GM18508 (cell line): Measurements from ENCODE around the gene SART3.
"Not testable (repeated sequence)": the region's sequence is repeated elsewhere in the genome, so short reads cannot be mapped to it uniquely, and the experiment has no call there.

Experiments used
- ATAC-seq: cut with Tn5 transposase; IDR thresholded peaks from one replicate; pipeline ENCODE4 v1.9.1; 2021; ENCODE audit warnings: moderate number of reproducible peaks; ENCODE audit not compliant: insufficient read depth, unreplicated experiment

SART3 gene

DNA sequence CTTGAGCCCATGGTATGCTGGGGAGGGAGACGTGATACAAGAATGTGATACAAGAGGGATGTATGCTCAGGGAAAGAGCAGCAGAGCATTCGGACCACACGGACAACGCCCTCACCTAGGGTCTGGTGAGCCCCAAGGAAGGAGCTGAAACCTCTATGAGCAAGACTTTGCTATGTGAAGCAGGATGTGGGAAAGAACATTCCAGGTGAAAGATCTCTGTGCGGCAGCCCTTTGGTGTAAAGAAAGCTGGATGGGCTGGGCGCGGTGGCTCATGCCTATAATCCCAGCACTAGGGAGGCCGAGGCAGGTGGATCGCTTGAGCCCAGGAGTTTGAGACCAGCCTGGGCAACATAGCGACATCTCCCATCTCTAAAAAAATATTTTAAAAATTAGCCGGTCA lies 62.8 kb downstream of the SART3 start:
- ATAC-seq = no peak

GRCh38 chr12:108495823-108496579 lies 65.0 kb downstream of the SART3 start:
- ATAC-seq = no peak

DNA sequence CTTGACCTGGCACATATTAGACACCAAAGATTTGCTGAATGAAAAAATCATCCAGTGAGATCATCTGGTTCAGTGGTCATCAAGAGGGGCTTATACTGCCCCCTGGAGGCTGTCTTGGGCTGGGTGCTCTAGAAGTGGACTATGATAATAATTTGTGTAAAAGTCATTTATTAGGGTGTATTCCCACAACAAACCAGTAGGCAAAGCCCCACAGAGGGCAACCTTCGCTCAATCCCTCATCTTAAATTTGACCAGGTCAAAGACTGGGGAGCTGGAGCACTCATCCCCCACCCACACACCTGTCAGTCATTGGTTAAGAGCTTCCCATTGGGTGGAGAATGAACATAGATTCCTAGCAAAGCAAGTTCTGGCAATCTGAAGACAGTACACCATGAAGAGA lies 65.9 kb downstream of the SART3 start:
- no peak for ATAC-seq

DNA sequence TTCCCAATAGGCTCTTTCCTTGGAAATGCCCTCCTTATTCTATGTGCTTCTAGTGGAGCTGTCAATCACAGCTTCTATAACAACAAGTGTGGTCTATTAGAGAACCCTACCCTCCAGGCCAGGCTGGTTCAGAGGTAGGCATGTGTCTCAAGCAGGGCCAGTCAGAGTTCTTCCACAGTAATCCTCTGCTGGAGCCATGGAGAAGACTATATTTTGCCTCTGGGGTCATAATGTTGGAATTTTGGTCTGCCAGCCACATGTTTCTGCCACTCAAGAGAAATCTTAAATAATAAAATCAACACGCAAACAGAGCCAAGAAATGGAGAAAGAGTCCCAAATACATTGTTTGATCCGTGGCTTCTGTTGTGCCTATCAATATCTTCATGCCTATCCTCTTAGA lies 69.7 kb downstream of the SART3 start:
- no peak for ATAC-seq

DNA sequence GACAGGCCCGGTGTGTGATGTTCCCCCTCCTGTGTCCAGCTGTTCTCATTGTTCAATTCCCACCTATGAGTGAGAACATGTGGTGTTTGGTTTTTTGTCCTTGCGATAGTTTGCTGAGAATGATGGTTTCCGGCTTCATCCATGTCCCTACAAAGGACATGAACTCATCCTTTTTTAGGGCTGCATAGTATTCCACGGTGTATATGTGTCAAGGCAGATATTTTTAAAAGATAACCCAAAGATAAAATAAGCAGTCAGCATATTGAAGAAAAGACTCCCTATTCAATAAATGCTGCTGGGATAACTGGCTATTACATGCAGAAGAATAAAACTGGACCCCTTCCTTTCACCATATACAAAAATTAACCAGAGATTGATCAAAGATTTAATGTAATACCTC lies 73.9 kb downstream of the SART3 start:
- not testable (repeated sequence) for ATAC-seq

- ATAC-seq = not testable (repeated sequence)
Observed at GRCh38 chr12:108485371-108485770, 75.6 kb downstream of the SART3 start.

GRCh38 chr12:108484845-108485244 lies 76.1 kb downstream of the SART3 start:
- ATAC-seq = no peak

GRCh38 chr12:108484431-108484830 lies 76.5 kb downstream of the SART3 start:
- no peak for ATAC-seq

DNA sequence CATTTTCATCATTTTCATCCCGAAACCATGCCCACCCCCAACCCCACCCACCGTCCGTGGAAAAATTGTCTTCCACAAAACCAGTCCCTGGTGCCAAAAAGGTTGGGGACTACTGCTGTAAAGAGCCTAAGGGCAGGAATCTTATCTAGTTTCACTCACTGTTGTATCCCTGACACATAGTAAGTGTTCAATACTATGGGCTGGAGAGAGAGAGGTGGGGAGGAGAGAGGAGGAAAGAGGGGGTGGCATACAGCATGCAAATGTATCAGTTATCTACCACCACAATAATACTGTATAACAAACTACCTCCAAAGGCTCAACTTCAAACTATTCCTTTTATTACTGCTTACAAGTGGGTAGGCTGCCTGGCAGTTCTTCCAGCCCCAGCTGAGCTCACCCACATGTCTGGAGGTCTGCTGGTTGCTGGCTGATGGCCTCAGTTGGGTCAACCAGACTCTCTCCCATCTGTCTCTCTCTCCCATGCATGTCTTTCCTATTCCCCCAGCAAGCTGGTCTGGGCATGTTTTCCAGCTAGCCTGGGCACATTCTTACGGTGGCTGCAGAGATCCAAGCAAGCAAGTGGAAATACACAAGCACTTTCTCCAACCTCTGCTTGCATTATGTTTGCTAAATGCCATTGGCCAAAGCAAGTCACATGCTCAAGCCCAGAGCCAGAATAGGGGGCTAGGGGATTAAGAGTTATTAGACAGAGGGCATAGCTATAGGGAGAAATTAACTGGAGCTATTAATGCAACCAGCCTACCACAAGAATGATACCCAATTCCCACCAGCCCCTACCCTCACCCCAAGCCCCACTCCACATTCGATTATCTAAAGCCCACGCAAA lies 77.5 kb downstream of the SART3 start:
- no peak for ATAC-seq

DNA sequence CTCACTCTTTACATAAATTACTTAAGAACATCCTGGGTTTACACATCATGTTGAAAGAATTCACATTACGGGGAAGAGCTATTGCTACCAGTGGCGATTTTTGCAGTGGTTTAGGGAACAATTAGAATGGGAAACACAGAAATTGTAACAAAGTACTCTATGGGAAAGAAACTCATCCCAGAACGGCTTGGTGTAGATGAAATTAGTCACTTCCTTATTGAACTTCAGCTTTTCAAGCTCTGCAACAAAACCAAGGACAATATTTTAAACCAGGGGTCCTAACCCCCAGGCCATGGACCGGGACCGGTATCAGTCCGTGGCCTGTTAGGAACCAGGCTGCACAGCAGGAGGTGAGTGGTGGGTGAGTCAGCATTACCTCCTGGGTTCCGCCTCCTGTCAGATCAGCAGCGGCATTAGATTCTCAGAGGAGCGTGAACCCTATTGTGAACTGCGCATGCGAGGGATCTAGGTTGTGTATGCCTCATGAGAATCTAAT lies 78.2 kb downstream of the SART3 start:
- no peak for ATAC-seq

DNA sequence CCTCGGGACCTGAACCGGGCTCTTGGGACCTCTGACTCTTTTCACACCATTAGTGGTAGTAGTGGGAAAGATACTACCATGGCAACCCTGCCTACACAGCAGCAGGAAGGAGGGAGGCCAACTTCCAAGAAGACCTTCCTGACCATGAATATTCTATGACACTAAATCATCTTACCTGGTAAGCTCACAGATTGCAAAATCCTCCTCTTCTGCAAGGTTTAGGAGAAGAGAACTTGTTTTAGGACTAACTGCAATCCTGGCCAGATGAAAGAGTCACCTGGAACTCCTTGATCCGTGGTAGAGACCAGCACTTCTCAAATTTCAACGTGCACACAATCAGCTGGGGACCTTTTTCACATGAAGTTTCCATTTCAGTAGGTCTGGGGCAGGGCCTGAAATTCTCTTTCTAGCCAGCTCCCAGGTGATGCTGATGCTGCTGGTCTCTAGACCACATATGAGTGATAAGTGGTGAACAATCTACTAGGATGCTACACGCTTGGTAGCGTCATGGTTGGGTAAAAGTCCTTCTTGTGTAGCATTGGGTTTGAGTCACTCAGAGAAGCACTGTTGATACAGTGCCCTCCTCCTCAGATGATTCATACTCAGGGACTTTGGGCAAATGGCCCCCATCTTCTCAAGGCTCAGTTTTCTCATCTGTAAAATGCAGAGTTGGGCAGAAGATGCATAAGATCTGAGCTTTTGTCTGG lies 81.5 kb downstream of the SART3 start:
- no peak for ATAC-seq

DNA sequence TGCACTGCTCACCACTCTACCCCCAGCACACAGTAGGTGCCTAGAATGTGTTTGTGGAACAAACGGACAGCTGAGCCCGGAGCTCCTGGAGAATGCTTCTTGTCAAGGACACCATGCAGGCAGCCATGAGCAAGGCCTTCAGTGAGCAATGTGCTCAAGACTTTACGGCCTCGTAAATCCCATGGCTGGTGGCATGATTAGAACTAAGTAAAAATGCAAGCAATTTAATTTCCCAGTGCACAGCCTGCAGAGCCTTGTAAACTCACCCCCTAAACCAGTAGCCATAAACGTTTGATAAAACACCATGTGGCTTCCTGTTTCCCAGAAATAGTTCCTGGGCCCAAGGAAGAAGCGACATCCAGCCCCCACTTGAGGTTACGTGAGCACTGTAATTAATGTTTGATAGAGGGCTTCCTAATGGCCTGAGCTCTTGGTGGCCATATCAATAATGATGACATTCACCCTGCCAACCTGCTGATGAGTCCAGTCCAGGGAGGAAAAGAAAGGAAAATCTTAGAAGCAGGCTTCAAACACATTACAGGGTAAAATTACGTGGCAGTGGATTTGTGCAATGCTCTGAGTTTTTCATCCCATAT lies 82.3 kb downstream of the SART3 start:
- ATAC-seq = no peak

GRCh38 chr12:108477881-108478259 lies 83.1 kb downstream of the SART3 start:
- no peak for ATAC-seq

DNA sequence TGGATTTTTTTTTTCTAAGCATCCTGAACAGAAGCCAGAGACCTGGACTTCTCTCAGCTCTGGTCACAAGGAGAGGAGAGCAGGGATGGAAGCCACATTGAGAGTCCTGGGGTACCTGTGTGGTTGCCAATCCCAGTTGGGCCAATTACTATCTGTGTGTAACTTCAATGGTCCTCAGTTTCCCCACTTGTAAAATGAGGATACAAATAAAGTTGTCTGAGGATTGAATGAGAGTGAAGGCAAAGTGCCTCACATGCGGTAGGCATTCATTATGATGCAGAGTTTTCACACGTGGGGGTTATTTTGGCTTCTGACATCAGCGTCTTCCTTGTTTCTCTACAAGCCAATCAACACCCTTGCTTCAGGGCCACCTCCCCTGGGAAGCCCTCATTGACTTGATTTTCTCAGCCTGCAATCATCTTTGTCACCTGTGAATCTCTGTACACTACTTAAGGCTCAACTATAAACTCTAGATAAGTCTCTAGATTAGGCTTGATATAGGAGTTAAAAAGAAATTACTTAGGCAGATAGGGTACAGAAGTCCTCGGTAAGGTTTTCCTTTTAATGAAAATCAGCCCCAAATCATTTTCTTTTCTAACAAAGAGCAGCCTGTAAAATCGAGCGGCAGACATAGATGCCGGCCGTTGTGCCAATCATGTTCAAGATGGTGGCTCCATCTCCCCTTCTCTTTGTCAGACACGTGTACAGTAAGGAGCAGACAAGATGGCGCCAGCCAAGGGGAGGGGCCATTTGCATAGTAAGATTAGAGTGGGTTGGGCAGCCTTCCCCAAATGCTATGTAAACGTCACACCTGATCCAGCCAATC lies 83.7 kb downstream of the SART3 start:
- ATAC-seq = no peak

GRCh38 chr12:108475396-108475795 lies 85.6 kb downstream of the SART3 start:
- no peak for ATAC-seq

DNA sequence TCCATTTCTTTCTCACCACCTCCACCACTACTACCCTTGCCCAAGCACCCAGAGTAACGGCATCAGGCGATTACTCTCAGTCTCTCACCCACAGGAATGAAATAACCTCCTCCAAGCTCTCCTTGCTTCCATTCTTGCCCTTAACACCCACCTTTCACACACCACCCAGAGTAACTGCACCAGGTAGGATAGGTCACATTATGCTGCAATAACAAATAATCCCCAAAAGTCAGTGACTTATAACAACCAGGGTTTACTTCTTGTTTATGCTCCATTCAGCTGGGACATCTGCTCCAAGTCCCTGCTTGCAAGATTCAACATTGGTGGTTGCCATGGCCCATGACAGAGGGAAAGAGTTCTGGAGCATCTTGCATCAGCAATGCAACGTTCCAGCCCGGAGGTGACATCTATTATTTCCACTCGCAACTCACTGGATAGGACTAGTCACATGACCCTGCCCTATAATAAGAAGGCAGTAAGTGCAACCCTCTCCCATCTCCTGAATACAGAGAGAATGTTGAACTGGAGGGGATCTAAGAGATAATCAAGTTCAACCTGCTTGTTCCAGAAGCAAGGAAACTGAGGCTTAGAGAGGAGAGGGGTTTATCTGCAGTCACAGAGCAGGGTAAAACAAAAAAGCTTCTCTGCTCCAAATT lies 87.4 kb downstream of the SART3 start:
- no peak for ATAC-seq
